GM19351 (cell line): Measurements from ENCODE around the gene PYROXD2.
"Not testable (repeated sequence)": the region's sequence is repeated elsewhere in the genome, so short reads cannot be mapped to it uniquely, and the experiment has no call there.

Experiments
- ATAC-seq: cut with Tn5 transposase; IDR thresholded peaks from one replicate; pipeline ENCODE4 v1.9.1; 2021; ENCODE audit warnings: mild to moderate bottlenecking, moderate library complexity; ENCODE audit not compliant: unreplicated experiment

Gene PYROXD2

GRCh38 chr10:98370831-98371820 lies 43.9 kb downstream of the PYROXD2 start:
- ATAC-seq: no peak

GRCh38 chr10:98369801-98370200 lies 45.2 kb downstream of the PYROXD2 start:
- no peak for ATAC-seq

DNA sequence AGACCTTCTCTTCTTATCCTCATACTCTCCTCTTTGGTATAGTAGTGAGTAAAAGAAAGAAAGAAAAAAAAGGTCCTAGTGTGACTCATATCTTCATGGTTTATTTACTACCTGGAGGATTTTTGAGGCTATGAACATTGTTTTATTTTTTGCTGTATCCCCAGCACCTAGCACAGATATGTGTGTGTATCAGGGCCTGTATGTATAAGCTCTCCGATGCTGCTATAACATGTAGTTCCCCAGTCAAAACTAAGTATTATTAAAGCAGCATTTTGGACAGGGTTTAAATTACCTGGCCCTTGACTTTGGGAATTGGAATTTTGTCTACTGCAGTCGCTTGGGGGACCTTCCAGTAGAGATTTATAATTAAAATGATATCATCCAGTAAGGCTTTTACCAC lies 46.3 kb downstream of the PYROXD2 start:
- no peak for ATAC-seq

GRCh38 chr10:98367604-98368451 lies 47.2 kb downstream of the PYROXD2 start:
- no peak for ATAC-seq

GRCh38 chr10:98366062-98366530 lies 48.9 kb downstream of the PYROXD2 start:
- no peak for ATAC-seq

GRCh38 chr10:98365406-98366061 lies 49.4 kb downstream of the PYROXD2 start:
- ATAC-seq: no peak

- no peak for ATAC-seq
These were observed 50.4 kb downstream of the PYROXD2 start for GRCh38 chr10:98364432-98365102.

GRCh38 chr10:98363220-98363619 lies 51.8 kb downstream of the PYROXD2 start:
- ATAC-seq: no peak

GRCh38 chr10:98361131-98362025 lies 53.6 kb downstream of the PYROXD2 start:
- peak; percentile 98 for ATAC-seq

DNA sequence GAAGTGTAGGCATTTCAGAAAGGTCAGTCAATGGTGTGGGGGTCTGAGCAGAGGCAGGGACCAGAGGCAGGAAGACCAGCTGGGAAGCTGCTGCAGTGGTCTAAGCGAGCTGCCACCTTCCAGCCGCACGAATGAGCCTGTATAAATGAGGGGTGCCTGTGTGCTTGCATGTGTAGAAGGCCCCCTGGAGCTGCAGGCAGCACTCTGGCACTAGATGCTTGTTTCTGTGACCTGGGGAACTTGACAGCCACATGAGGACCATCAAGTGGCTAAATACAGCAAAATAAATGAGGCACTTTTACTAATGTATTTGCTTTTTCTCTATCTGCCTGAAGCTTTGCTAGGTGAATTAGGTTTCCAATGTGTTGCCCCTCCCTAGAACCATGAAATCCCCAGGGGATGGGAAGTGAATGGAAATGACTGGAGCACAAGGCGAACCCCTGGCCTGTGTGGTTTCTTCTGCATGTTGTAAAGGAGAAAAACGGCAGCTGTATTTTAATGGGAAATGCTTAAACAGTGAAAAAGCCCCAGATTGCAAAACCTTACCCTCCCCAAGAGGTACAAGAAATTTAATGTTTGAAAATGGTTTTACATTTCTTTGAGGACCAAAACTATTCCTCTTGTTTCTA lies 57.7 kb downstream of the PYROXD2 start:
- ATAC-seq: no peak

- no peak for ATAC-seq
These were observed 60.5 kb downstream of the PYROXD2 start for GRCh38 chr10:98354491-98354890.

DNA sequence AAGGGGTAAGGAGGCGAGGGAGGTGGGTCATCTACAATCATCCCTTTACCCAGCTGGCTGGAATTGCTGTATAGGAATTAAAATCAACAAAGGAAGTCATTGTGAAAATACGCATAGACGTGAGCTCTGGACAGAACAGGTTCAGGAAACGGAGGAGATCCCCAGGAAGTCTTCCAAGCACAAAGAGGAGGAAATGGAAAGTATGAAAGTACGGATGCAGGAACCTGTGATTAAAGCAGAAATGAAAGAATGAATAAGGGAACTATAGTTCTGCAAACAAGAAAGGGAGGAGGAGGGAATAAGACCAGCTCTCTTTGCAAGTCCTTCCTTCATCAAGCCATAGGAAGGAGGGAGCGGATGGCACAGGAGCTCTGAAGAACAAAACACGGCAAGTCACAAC lies 61.8 kb downstream of the PYROXD2 start:
- ATAC-seq: no peak

DNA sequence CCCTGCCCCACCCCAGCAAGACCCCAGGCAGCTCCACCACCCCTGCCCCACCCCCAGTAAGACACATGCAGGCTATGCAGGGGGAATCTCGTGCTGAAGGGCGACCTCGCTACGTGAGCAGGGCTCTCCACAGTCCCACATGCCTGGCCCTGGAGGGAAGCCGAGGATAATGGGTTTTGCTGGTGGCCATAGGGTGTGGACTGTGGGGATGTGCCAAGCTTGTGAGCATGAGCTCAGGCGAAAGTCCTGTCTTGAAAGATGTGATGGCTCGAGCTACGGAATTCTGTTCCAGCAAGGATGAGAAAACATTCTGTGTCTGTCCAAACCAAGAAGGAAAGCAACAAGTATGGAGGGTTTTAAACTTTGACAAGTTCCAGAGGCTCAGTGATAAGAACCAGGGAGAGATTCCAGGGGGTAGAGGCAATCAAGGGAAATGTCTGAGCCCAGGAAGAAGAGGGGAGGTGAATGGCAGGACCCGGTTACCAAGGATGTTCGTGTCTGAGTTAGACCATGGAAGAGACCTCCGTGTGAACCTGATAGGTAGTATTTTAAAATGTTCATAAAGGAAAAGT lies 63.1 kb downstream of the PYROXD2 start:
- no peak for ATAC-seq

DNA sequence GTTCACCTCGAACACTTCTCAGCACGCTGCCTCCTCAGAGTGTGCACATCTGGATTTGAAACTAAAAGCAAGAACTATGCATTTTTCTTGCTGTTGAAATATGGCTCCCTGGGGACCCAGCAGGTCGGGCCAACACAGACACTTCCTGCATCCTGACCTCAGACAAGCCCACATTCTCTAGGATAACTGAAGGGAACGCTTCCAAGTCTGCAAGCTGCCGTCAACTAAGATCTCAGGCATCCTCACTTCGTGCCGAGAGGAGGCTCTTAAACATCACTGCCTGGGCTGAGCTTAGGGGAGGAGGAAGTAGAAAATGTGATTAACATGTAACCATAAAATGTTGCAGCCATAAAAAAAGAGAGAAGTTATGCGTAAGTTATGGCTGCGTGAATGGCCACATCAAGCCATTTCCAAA lies 65.5 kb downstream of the PYROXD2 start:
- ATAC-seq: peak; percentile 73

GRCh38 chr10:98346847-98347246 lies 68.1 kb downstream of the PYROXD2 start:
- ATAC-seq: no peak

DNA sequence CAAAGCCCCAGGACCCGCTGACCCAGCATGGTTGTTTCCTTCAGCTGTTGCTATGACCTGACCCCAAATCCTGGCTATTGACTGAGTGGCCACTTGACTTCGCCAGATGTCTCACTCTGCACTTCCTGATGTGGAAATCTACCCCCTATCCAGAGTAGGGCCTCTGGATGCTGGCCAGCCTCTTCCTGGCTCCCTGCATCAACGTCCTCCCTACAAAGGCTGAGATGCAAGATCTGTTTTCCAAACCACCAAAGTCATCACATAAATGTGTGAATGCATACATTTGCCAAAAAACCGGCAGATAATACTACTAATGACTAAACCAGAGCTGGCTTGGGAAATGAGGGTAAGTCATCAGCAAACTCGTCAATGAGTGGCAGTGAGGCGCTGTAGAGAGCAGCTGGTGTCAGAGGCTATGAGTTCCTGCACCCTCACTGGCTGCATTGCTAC lies 70.4 kb downstream of the PYROXD2 start:
- ATAC-seq: no peak

- not testable (repeated sequence) for ATAC-seq
These were observed 73.3 kb downstream of the PYROXD2 start for GRCh38 chr10:98341701-98342100.

DNA sequence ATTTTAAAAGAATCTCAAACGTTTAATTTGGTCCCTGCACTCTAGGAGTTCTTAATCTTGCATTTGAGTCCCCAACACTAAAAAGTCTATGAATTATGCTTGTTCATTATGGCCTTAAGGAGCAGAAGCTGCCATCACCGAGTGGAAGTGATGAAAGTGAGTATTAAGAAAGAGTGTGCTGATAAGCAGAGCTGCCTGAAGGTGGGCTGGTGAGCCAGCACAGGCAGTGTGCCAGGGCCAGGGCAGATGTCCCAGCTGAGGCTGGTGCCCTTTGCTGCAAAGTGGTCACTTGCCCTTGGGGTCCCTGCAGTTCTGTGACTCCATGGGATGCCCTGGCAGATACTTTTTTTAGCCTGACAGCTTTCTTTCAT lies 74.1 kb downstream of the PYROXD2 start:
- ATAC-seq: no peak
